Endometrium (tissue), 2 donors: ENCODE data around the gene ARHGAP8.
"Not testable (repeated sequence)": the region's sequence is repeated elsewhere in the genome, so short reads cannot be mapped to it uniquely, and the experiment has no call there.

Source experiments
- FAIRE-seq: peaks from 2 replicates; lab custom pipeline; 2012; peaks lifted over from hg19 to GRCh38; lab: Jason Lieb, UNC
- donor health status: control.
- donor health status: control.

Gene ARHGAP8

DNA sequence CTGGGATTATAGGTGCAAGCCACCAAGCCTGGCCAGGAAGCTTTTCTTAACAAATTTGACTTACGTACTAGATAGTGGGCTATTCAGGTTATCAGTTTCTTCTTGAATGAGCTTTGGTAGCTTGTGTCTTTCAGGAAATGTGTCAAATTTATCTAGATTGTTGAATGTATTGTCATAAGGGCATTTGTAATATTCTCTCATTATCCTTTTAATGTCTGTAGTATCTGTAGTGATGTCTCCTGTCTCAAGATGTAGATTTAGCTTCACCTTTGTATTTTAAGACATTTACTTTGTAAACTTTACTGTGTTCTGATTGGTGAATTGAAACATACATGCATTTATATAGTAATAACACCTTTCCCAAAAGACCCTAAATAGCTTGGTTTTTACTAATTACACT lies 20.7 kb downstream of the ARHGAP8 start:
- FAIRE-seq, result no peak

DNA sequence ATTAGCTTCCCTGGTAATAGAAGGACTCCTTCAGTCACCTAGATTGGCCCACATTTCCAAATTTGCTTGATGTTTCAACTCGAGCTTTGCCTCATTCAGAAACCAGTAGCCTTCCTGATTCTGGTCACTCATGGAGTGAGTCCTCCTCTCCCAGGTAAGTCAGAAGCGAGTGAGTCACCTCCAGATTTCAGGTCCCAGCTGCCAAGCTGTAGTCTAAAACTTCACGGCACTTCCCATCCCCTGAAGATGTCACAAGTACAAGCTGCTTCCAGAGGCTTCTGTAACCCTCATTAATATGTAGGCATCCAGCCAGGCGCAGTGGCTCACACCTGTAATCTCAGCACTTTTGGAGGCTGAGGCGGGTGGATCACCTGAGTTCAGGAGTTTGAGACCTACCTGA lies 23.5 kb downstream of the ARHGAP8 start:
- FAIRE-seq, result no peak

DNA sequence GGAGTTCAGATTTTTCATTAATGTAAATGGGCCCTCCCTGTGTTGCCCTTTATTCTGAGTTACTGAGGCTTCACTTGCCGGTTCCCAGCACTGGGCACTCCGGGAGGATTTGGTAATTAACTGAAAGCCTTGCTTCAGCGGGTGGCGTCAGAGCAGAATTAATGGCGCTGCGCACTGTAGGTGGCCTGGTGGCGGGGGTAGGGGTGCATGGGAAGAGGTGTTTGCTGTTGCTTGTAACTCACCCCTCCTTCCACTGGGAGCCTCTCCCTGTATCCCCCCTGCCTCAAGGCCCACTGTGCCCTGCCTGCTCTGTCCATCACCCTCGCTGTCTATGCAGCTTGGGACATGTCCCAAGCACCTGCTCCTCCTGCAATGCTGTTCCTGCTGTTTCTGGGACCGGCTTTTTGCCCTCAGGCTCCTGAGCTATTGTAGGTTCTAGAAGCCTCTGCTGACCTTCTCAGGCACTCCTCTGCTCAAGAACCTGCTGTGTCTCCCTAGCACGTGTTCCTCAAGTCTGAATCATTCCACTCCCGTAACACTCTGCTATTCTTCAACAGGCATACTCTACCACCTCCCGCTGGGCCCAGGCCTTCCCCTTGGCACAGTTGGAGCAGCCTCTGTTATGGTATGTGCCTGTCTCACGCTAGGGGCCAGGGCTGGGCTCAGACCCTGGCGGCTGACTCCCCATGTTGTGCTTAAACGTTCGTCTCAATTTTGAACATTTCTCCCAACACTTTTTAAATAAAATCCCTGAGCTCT lies 24.4 kb downstream of the ARHGAP8 start:
- FAIRE-seq, result no peak

DNA sequence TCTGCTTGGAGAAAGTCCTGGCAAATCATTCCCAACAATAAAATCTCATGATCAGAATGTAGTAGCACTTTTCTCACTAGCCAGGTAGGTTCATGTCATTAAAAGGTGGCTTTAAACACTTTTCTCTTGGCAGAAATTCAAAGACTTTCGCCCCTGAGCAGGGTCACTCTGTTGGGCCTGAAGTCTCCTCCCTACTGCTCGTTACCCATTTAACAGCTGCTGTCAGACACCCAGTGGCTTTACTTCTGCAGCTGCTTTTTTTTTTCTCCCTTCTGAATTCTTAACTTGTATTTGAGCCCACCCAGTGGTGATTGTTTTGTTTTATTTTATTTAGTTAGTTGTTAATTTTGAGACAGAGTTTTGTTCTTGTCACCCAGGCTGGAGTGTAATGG lies 25.0 kb downstream of the ARHGAP8 start:
- FAIRE-seq, result no peak

DNA sequence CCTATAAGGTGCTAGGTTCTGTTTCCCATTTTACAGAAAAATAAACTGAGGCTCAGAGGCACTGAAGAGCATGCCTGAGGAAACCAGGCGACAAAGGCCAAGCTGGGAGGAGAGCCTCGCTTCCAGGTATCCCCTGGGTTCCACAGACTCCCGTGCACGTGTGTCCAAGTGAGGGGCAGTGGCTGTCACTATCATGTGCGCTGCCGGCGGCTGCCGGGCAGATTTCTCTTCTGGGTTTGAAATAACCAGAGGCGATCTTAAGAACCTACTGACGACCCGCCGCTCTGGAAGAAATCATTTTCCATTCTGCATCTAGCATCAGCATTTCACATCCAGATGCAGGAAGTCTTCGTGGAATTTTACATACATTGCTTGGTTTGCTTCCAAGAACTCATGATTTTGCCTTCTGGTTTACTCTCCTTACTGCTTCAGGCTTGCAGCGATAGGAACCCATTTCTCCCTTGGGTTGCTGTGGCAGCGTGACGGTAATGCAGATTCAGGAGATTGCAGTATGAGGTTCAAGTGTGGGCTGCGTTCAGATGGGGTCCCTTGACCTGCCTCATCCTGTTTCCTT lies 28.6 kb downstream of the ARHGAP8 start:
- FAIRE-seq, result no peak

DNA sequence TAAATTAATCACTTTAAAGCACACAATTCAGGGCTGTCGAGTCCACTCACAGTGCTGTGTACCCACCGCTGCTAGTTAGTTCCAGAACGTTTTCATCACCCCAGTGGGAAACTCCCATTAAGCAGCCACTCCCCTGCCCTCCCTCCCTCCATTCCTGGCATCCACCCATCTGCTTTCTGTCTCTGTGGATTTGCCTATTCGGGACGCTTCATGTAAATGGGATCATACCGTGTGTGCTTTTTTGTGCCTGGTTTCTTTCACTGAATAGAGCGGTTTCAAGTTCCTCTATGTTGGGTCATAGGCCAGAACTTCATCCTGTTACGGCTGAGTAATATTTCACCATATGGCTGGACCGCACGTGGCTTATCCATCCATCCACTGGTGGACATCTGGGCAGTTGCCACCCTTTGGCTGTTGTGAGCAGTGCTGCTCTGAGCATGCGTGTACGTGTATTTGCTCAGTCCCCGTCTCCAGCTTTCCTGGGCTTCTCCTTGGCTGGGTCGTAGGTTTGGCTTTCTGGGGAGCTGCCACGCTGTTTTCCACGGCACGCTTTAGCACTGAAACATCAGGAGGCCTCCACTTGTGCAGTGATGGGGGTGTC lies 30.1 kb downstream of the ARHGAP8 start:
- FAIRE-seq, result no peak

DNA sequence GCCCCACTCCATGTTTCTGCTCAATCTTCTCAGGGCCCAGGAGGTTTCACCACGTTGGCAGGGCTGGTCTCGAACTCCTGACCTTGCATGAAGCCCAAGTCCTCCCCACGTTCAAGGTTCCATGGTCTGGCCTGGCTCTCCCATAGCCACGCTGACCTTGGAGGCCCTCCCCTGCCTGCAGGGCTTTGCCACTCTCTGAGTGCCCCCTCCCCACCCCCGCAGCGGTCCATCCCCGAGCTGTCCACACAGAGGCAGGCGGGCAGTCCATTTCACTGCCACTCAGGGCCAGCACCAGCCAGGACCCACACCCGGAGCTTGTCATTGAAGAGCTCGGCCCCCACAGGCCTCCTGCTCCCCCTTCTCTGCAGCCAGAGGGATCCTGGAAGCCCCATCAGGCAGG lies 30.7 kb downstream of the ARHGAP8 start:
- FAIRE-seq, result no peak

DNA sequence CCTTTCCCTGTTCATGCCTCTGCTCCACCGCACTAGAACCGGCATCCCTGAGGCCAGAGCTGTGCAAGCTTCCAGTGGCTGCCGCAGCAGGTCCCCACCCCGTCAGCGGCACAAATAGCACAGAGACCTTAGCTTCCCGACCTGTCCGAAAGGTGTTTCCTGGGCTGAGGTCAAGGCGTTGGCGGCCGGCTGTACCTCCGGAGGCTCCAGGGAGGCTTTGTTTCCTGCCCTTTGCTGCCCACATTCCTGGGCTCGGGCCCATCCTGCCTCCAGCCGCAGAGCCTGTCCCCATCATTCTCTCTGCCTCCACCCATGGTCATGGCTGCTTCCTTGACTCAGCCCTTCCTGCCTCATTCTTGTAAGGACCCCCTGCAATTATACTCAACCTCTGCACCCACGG lies 31.2 kb downstream of the ARHGAP8 start:
- FAIRE-seq, result no peak

DNA sequence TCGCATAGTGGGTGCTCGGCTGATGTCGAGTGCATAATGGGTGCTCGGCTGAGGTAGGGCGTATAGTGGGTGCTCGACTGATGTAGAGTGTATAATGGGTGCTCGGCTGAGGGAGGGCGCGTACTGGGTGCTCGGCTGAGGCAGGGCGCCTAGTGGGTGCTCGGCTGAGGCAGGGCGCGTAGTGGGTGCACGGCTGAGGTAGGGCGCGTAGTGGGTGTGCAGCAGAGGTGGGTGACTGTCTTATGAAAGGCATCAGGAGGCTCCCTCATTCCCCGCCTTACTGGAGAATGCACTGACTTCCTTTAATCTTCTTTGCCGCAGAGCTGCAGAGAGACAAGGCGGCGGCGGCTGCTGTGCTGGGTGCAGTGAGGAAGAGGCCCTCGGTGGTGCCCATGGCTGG lies 33.8 kb downstream of the ARHGAP8 start:
- FAIRE-seq, result no peak

DNA sequence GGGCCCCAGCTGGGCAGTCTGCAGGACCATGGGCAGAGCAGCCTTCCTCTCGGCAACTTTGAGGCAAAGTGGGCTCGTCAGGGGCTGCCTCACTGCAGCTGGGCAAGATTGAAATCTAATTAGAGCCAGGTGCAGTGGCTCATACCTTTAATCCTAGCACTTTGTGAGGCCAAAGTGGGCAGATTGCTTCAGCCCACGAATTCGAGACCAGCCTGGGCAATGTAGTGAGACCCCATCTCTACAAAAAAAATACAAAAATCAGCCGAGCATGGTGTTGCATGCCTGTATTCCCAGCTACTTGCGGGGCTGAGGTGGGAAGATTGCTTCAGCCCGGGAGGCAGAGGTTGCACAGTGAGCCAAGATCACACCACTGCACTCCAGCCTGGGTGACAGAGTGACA lies 34.2 kb downstream of the ARHGAP8 start:
- FAIRE-seq, result no peak

DNA sequence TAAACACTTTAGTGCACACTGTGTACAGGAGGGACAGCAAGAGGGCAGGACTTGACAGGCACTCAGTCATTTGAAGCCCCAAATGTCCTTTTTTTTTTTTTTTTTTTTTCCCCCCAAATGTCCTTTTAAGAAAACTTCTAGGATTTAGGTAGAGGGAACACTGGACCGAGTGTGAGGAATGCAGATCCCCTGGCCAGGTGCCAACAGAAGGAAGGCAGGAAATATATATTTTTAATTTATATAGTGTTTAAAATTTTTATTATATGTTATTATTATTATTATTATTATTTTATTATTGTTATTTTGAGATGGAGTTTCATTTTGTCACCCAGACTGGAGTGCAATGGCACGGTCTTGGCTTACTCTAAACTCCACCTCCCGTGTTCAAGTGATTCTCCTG lies 35.5 kb downstream of the ARHGAP8 start:
- FAIRE-seq, result no peak

DNA sequence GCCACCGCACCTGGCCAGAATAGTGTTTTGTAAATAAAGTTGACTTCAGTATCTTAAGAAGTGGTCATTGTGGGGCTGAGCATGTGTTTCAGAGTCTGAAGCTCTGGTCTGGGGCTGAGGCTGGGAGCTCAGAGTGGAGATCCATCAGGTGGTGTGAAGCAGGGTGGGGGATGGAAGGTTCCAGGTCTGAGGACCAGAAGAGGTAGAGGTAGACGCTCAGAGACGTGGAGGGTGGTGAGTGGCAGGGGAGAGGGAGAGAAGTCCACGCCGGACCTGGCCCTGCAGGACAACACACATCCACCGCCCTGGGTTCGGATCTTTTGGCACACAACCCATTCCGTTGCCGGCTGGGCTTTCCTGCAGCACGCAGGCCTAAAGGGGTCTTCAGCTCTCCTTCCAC lies 40.7 kb downstream of the ARHGAP8 start:
- no peak for FAIRE-seq

DNA sequence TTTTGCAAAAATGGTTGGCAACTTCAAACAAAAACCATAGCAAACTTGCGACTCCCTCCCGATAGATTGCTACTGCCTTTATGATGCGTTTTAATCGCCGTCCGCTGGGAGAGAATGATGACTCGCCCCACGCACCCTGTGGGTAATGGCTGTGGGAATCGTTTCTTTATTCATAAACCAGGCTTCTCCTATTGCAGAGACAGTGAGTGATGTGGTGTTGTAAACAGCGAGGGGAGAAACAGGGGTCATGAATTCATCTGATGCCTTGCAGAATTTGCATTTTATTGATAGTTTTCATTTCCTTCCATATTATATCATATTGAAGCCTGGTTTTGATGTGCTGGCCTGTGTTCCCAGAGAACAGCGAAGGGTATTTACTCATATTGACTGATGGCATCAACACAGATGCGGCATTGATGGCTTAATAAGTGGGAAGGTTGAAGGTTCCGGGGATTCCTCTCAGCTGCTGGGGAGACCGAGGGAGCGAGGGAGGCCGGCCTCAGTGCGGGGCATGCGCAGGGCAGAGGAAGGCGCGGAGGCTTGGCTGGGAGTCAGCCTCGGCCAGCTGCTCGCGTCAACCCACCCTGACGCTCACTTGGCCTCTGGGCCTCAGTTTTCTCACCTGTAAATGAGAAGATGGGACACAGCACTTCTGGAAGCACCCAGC lies 41.3 kb downstream of the ARHGAP8 start:
- FAIRE-seq, result no peak

DNA sequence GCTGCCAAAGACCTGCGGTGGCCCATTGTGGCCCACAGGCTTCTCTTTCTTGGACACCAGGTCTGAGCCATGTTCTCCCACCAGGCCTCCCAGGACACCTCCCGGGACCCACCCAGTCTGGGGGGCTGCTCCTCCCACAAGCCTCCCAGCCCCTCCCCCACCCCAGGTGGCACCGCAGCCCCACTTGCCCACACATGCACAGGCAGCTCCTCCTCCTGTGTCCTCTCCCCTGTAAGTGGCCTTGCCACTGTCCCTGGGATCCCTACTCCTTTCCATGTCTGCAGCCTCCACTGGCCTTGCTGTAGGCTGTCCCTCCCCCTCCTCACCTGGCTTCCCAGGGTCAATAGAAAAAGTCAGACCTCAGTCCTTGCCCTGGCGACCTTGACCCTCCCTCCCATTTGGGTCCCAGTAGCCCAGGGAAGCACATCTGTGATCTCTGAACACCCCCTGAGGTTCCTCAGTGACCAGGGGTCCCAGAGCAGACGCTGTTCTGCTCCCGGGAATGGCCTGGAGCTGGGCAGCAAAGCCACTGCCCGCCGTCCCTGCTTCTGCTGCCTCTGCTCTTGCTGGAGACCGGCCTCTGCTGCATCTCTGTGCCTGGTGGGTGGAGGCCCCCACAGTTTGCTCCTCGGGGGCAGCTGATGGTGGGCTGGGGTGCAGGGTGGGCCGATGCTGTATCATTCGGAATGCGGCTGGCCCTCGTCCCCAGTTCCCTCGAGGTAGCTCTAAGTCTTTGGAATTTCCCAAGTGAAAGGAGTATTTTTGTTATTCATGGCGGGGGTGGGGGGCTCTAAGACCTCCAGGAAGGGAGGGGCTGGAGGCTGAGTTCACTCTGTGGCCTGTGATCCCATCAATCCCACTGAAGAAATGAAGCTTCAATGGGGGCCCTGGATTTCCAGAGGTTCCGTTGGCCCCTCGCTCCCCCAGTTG lies 43.6 kb downstream of the ARHGAP8 start:
- no peak for FAIRE-seq

DNA sequence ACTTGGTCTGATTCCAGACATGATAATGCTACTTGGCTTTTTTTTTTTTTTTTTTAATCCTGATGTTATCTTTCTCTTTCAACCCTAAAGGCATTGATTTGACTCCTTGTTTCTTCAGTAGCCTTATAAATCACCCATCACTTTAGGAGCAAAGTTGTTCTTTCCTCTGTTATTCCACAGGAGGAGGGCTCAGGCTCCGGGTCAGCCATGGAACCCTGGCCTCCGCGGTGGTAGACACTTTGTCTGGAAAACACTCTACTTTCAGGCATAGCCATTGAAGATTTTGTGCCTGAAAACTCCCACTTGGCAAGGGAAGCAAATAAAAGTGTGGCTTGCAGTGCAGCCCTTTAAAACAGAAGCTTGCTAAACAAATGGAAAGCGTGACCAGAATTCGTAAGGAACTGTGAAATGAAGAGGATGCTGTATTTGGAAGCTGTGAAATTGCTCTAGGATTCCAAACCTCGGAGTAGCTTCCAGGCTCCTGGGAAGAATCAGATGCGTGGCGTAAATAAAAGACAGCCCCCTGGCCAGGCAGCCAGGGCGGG lies 44.9 kb downstream of the ARHGAP8 start:
- FAIRE-seq, result no peak

DNA sequence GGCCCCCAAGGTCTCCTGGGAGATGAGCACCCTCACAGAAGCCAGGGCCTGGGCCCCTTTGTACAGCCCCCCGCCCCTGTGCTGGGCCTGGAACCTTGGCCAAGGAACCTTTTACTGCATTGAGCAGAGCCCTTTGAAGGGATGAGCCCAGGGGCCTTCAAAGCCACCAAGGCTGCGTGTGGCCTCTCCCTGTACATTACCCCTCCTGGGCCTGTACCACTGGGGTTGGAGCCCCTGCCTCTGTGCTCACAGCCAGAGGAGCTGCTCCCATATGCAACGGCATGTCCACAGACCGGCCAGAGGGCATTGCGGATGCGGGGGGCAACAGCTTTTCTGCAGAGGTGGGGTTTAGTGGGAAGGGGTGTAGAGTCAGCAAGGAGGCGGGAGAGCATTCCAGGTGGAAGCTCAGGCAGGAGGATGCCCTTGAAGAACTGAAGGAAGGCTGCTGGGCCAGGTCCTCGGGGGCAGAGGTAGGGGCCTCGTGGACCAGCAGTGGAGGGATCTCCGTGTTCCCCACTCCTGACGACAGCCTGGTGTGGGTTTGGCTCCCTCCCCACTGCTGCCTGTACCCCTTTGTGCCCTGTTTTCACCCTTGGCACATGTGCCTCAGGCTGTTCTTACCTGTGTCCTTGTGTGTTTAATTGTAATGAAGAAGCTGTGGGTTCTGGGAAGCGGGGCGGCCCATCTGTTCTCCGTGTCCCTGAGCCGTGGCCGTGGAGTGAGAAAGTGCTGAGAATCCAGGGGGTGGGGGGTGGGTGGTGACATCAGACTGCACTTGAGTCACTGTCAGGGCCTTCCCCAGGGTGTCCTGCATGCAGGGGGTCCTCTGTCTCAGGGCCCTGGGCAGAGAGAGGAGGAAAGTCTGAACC lies 46.9 kb downstream of the ARHGAP8 start:
- FAIRE-seq, result no peak

DNA sequence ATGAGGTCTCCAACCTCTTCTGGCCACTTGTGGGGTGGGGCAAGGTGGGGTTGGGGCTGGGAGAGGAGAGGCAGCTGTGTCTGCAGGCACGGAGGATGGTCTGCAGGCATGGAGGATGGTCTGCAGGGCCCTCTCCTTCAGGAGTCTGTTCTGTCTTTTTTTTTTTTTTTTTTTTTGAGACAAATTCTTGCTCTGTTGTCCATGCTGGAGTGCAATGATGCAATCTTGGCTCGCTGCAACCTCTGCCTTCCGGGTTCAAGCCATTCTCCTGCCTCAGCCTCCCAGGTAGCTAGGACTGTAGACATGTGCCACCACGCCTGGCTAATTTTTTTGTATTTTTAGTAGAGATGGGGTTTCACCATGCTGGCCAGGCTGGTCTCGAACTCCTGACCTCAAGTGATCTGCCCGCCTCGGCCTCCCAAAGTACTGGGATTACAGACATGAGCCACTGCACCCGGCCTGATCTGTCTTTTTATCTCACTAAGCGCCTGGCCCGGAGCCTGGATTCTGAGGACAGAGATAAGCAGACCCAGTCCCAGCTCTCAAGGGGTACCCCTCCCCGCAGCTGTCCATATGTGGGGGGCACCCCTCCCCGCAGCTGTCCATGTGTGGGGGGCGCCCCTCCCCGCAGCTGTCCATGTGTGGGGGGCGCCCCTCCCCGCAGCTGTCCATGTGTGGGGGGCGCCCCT lies 47.7 kb downstream of the ARHGAP8 start:
- FAIRE-seq, result not testable (repeated sequence)

DNA sequence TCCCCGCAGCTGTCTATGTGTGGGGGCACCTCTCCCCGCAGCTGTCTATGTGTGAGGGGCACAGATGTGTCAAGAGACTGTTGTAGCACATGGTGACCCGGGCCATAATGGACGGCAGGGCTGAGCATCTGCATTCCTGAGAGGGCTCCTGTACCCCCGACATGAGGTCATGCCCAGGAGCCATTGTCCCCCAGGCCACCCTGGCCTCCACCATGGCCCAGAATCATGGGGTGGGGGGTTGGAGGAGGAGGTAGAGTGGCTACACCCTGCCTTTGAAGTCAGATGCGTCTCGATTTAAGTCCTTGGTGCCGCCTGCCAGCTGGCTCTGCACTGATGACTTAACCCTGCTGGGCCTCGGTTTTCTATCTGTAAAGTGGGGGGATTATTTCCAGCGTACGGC lies 49.1 kb downstream of the ARHGAP8 start:
- no peak for FAIRE-seq

DNA sequence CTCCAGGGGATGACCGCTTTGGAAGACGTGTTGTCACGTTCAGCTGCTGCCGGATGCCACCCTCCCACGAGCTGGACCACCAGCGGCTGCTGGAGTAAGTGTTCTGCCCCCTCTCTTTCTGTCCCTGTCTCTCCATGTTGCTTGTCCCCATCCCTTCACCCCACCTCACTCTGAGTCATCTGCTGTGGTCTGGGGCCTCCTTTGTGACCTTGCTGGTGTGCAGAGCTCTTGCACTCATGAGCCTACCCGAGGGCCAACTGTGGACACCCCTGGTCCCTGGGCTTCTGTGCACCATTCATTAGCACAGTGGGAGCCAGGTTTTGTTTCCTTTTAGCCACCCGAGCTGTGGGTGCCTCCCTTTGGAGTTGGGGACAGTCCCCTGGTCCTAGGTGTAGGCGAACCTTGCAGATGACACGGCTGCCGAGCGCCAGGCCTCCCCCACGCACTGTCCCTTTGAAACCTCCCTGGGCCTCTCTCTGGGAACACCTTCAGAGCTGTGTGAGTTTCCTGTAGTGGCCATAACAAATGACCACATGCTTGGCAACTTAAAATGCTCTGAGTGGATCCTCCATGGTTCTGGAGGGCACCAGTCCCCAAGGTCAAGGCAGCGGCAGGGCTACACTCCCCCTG lies 49.8 kb downstream of the ARHGAP8 start:
- FAIRE-seq, result no peak

DNA sequence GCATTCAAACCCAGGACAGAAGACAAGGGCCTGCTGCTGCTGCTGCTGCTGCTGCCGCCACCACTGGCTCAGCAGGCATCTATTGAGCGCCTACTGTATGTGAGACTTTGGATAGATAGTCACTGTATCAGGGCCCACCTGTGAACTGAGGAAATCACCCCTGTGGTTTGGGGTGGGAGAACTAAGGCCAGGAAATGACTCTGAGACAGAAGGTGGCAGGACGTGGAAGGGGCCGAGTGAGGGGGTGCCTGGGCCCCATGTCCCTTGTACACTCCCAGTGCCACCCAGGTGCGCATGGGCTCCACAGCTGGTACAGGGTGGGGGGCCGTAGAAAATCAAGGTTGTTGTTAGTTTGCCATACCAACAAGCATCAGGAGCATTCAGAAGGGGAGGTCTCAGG lies 50.6 kb downstream of the ARHGAP8 start:
- FAIRE-seq, result no peak
